Erythroblast (primary cell): ENCODE measurements around the gene NEIL3.

Source experiments
- GATA1 ChIP-seq: IDR thresholded peaks from 2 replicates; pipeline ENCODE4 v1.6.1; 2011; ENCODE audit warnings: low read depth, mild to moderate bottlenecking, control low read depth, low read length, moderate library complexity
- POLR2A ChIP-seq: IDR thresholded peaks from 2 replicates; pipeline ENCODE4 v1.6.1; 2011; ENCODE audit warnings: mild to moderate bottlenecking, low read length

DNA sequence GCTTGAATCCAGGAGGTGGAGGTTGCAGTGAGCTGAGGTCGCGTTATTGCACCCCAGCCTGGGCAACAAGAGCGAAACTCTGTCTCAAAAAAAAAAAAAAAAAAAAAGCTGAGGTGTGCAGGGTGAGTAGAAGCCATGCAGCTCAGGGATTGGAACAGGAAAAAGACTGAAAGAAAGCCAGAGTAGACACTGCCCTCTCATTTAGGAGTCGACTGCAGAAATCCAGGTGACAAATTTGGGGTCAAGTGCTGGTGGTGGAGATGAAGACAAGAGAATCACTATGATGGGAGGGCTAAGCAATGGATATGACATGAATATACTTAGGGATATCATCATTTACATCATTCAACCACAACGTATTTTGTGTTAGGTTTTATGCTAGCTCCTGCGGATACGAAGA lies 1.9 kb downstream of the NEIL3 start:
- no peak for TF ChIP-seq POLR2A
- no peak for TF ChIP-seq GATA1
